HG02678 (cell line): Measurements from ENCODE around the gene VCAM1.
A peak's percentile ranks its signal among the peaks of the same experiment; 100 is the strongest.
"Not testable (repeated sequence)": the region's sequence is repeated elsewhere in the genome, so short reads cannot be mapped to it uniquely, and the experiment has no call there.

ENCODE experiments used
- ATAC-seq: cut with Tn5 transposase; IDR thresholded peaks from one replicate; pipeline ENCODE4 v1.9.1; 2021; ENCODE audit warnings: mild to moderate bottlenecking, moderate library complexity; ENCODE audit not compliant: unreplicated experiment

VCAM1 gene, protein sequence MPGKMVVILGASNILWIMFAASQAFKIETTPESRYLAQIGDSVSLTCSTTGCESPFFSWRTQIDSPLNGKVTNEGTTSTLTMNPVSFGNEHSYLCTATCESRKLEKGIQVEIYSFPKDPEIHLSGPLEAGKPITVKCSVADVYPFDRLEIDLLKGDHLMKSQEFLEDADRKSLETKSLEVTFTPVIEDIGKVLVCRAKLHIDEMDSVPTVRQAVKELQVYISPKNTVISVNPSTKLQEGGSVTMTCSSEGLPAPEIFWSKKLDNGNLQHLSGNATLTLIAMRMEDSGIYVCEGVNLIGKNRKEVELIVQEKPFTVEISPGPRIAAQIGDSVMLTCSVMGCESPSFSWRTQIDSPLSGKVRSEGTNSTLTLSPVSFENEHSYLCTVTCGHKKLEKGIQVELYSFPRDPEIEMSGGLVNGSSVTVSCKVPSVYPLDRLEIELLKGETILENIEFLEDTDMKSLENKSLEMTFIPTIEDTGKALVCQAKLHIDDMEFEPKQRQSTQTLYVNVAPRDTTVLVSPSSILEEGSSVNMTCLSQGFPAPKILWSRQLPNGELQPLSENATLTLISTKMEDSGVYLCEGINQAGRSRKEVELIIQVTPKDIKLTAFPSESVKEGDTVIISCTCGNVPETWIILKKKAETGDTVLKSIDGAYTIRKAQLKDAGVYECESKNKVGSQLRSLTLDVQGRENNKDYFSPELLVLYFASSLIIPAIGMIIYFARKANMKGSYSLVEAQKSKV

DNA sequence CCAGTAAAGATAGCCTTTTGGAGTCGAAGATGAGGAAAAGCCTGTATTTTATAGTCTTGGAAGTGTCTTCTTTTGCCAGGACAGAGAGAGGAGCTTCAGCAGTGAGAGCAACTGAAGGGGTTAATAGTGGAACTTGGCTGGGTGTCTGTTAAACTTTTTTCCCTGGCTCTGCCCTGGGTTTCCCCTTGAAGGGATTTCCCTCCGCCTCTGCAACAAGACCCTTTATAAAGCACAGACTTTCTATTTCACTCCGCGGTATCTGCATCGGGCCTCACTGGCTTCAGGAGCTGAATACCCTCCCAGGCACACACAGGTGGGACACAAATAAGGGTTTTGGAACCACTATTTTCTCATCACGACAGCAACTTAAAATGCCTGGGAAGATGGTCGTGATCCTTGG lies at the start of gene VCAM1:
Gene VCAM1 (plus strand): TSS at position 253 of the 400 bp plus-strand sequence. CDS start 119 bp downstream, at position 372.
- peak; percentile 59 for ATAC-seq

GRCh38 chr1:100670083-100670482 lies 49.5 kb upstream of the VCAM1 start:
- no peak for ATAC-seq

DNA sequence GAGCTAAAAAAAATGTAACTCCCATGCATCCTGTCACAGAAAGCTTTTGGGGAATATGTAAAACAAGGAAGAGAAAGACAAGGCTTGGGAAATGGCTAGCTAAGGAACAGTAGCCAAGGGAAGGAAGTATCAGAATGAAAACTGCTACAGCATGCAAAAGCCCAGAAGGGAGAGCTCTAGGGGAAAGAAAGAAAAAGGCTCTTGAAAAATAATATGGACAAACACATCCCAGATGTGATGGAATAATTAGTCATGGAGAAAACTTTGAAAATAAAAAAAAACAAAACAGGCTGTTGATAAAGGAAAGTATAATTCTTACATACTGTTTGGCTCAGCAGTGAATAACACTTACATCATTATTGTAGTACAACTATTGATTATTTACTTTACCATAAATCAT lies 47.9 kb upstream of the VCAM1 start:
- no peak for ATAC-seq

GRCh38 chr1:100683448-100684349 lies 35.8 kb upstream of the VCAM1 start:
- no peak for ATAC-seq

DNA sequence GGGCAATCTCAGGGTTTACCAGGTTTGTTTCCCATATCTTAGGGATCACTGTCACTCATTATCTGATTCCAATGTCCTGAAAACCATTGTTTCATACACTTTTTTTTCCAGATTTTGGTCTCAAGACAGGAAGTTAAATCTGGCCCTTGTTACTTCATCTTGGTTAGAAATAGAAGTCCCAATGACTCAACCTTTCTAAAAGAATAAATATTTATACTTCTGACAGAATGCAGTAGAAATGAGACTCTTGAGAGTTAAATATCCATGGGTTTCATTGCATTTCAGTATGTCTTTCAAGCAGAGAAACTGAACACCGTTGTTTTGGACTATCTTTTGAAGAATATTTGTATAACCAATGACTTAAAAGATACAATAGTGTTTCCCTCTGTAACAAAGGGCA lies 19.8 kb upstream of the VCAM1 start:
- no peak for ATAC-seq

DNA sequence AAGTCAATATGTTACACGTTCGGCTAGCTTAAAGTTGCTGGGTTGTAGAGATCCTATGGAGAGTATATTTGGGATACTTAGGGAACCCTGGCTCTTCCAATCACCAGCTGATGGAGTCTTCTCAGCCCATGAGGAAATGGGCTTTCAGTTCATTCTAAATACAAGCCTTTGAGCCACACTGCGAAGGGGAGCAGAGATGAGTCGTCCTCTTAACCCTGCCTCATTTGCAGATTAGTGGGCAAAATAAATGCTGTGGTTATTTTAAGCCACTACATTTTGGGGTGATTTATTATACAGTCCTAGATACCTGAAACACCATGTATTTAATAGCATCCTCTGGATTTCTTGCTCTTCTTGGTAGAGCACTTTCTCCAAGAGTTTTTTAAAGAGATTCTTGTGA lies 19.0 kb upstream of the VCAM1 start:
- ATAC-seq = no peak

- ATAC-seq = no peak
Observed at GRCh38 chr1:100703052-100703451, 16.5 kb upstream of the VCAM1 start.

- no peak for ATAC-seq
Observed at GRCh38 chr1:100703716-100704115, 15.8 kb upstream of the VCAM1 start.

GRCh38 chr1:100704473-100704872 lies 15.1 kb upstream of the VCAM1 start:
- ATAC-seq = no peak

DNA sequence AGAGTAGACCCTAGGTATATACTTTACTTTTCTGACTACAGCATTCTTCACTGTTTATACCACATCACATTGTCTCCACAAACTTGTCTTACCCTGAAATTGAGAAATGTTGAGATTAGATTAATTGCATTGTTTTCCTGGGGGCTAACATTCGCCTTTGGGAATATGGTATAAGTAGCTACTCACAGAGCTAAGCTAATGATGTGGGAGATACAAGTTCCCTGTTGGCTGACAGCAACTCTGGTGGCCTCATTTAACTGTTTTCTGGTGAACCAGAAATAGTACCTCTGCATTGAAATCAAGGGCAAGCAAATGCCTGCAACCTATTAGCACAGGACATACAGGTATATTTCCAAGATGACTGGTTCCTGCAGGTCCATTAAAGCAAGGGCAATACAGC lies 13.2 kb upstream of the VCAM1 start:
- ATAC-seq = no peak

GRCh38 chr1:100706856-100707255 lies 12.7 kb upstream of the VCAM1 start:
- no peak for ATAC-seq

- no peak for ATAC-seq
Observed at GRCh38 chr1:100708476-100709062, 11.0 kb upstream of the VCAM1 start.

DNA sequence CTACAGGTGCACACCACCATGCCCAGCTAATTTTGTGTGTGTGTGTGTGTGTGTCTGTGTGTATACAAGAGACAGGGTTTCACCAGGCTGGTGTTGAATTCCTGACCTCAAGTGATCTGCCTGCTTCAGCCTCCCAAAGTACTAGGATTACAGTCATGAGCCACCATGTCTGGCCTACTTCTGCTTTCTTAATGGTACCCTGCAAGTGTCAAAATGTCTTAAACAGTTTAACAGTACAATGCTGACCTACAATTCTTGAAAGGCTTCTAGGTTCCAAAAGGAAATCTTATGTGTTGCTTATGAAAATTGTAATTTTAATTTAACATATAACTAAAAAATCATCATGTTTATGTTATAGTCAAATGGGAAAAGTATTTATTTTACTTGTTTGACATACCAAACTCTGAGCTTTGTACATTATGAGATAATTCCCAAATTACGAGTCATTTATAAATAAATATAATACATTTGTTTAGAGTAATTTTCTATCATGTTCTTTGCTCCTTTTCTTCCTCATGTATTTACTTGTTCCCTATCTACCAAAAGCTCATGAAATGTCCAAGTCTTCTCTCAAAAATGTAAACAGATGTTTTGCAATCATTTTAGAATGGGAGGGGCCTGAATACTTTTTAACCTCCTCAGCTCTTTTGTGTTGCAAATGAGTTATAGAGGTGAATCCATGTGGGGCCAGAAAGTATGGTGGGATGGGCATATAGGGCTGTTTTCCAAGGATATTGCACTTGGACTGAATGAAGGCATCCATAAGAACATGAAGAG lies 8.4 kb upstream of the VCAM1 start:
- no peak for ATAC-seq

- not testable (repeated sequence) for ATAC-seq
Observed at GRCh38 chr1:100713027-100713426, 6.5 kb upstream of the VCAM1 start.

DNA sequence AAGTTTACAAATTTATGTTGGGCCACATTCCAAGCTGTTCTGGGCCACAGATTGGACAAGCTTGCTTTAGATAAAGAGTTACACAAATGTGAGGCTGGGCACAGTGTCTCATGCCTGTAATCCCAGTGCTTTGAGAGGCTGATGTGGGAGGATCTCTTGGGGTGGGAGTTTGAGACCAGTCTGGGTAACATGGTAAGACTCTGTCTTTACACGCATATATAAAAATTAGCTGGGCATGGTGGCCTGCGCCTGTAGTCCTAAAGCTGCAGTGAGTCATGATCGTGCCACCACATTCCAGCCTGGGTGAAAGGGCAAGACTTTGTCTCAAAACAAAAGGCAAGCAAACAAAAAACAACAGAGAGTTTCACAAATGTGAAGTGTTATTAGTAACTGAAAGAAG lies 5.9 kb upstream of the VCAM1 start:
- no peak for ATAC-seq

DNA sequence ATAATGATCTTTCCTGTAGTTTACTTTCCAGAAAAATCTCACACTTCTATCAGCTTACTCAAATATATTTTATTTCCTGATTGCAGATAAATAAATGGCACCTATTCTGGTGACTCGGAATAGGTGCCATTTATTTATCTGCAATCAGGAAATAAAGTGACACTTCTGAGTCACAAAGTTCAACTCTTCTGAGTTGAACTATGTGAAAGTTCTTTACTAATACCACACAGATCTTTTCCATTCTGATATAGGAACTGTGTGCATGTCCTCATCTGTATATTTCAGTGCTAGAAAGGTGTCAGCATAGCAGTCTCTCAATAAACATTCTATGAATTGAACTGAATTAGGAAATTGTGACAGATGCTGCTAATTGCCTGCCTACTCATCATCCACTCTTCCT lies 4.9 kb upstream of the VCAM1 start:
- ATAC-seq = no peak

DNA sequence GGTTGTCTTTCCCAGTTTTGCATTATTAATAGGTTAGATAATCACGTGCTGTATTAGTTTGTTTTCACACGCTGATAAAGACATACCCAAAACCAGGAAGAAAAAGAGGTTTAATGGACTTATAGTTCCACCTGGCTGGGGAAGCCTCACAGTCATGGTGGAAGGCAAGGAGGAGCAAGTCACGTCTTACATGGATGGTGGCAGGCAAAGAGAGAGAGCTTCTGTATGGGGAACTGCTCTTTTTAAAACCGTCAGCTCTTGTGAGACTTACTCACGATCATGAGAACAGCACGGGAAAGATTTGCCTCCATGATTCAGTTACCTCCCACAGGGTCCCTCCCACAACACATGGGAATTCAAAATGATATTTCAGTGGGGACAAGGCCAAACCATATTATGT lies 2.3 kb upstream of the VCAM1 start:
- no peak for ATAC-seq

DNA sequence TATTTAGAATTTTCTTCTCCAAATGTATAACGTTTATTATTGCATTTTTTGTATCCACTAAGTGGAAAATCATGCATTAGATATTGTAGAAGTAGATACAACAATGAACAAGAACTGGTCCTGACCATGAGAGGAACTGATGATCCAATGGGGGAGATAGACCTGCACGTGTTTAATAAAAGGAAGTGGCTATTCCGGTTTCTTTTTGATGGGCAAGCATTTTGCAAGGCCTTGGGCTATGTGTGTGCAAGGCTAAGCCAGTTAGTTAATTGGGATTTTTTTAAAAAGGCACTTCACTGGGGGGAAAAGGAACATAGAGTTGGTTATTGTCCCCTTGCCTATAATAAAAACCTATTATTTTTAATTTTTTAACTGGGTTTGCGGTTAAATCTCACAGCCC lies 961 bp upstream of the VCAM1 start:
- no peak for ATAC-seq

GRCh38 chr1:100720101-100720500 lies 559 bp downstream of the VCAM1 start:
- ATAC-seq = no peak

GRCh38 chr1:100720751-100721150 lies 1.2 kb downstream of the VCAM1 start:
- no peak for ATAC-seq
